ENCODE data around the gene TMEM248. TPM values are rescaled to one million over a fixed set of nuclear protein-coding genes. Genes with fewer than 3 reads are reported as not detected.

TMEM248 gene
- 10 to 100 TPM; 83.4 to 88.0 TPM for total RNA-seq

GRCh38 chr7:66920769-66921395 is at the start of gene TMEM248:
TMEM248 (plus strand) TSS chr7:66921225; CDS start chr7:66941866, 20,641 bp downstream.

GRCh38 chr7:66995050-66995776 is 74.2 kb downstream of the TMEM248 start, which contains the start of gene SBDS:
SBDS (minus strand) TSS chr7:66995586; CDS start chr7:66995417, 169 bp downstream.

GRCh38 chr7:66996444-66997191 is 75.6 kb downstream of the TMEM248 start, which contains the start of gene TYW1:
TYW1 (plus strand) TSS chr7:66996833; CDS start chr7:66996979, 146 bp downstream.

Other genes with a start within 250 kb of the TMEM248 start
- 10 to 100 TPM; 21.0 to 22.2 TPM for gene RABGEF1, start 180.5 kb upstream of the TMEM248 start, total RNA-seq
- gene SBDS, start 74.4 kb downstream of the TMEM248 start, total RNA-seq, result 10 to 100 TPM; 34.6 to 36.4 TPM
- gene TYW1, start 75.6 kb downstream of the TMEM248 start, total RNA-seq, result 10 to 100 TPM; 12.7 to 15.5 TPM

All from activated naive CD4-positive, alpha-beta T cell treated with anti-CD3 and anti-CD28 coated beads, Interleukin-2, amount 10 ng/mL, durations not matched to agents 5 hours and 36 hours (primary cell).